Common myeloid progenitor, CD34-positive (primary cell): ENCODE data around the gene RIC8A.

Source experiments
- CTCF ChIA-PET: fragments of 350-600 bp; sonication (Branson Sonifier 250); formaldehyde crosslinking; loops from one replicate; lab custom pipeline; 2021; ENCODE audit warnings: antibody characterized with exemption; lab: Charles Lee
- POLR2A ChIA-PET: fragments of 350-600 bp; sonication (Branson Sonifier 250); formaldehyde crosslinking; loops from one replicate; lab custom pipeline; 2021; ENCODE audit warnings: antibody characterized with exemption; lab: Charles Lee
- DNase-seq, 3 donors: peaks; one replicate each; pipeline versions ENCODE4 v3.0.0 to v3.0.0-alpha.2; 2013
- H3K27ac ChIP-seq, 2 experiments: 1 replicate in 1 of 2; 2 replicates in 1 of 2; pipeline ENCODE4 v1.7.0; 2013; ENCODE audit warnings: inconsistent platforms in 2 of 2, low read length in 2 of 2, mild to moderate bottlenecking in 2 of 2, low read depth in 1 of 2, moderate library complexity in 1 of 2; ENCODE audit not compliant: severe bottlenecking in 2 of 2, insufficient read depth in 1 of 2, poor library complexity in 1 of 2
- H3K27me3 ChIP-seq, 5 experiments: replicated peaks in 2 of 5; 1 replicate in 3 of 5; 2 replicates in 2 of 5; pipeline versions ENCODE4 v1.6.1 to v1.7.0; 2013; ENCODE audit warnings: low read length in 4 of 5, mild to moderate bottlenecking in 2 of 5, moderate library complexity in 2 of 5, inconsistent platforms in 1 of 5; ENCODE audit not compliant: insufficient read depth in 5 of 5, control insufficient read depth in 4 of 5
- H3K36me3 ChIP-seq, 4 experiments: 1 replicate in 2 of 4; 2 replicates in 2 of 4; pipeline versions ENCODE4 v1.6.1 to v1.7.0; 2013; ENCODE audit warnings: low read length in 3 of 4, control low read depth in 1 of 4, mild to moderate bottlenecking in 1 of 4; ENCODE audit not compliant: control insufficient read depth in 4 of 4, insufficient read depth in 4 of 4
- H3K4me1 ChIP-seq, 4 experiments: 1 replicate in 3 of 4; 2 replicates in 1 of 4; pipeline versions ENCODE4 v1.6.1 to v1.7.1; 2013; ENCODE audit warnings: low read length in 3 of 4, mild to moderate bottlenecking in 3 of 4, control low read depth in 1 of 4, inconsistent platforms in 1 of 4, moderate library complexity in 1 of 4; ENCODE audit not compliant: control insufficient read depth in 4 of 4, insufficient read depth in 4 of 4; ENCODE audit errors: control extremely low read depth in 1 of 4
- H3K4me3 ChIP-seq, 7 experiments: 1 replicate in 4 of 7; 2 replicates in 3 of 7; pipeline versions ENCODE4 v1.5.1 to v1.7.0; 2013; ENCODE audit warnings: mild to moderate bottlenecking in 7 of 7, low read length in 6 of 7, moderate library complexity in 6 of 7, inconsistent platforms in 2 of 7, low read depth in 2 of 7, control low read depth in 1 of 7; ENCODE audit not compliant: insufficient read depth in 4 of 7, control insufficient read depth in 1 of 7; ENCODE audit errors: extremely low read depth in 1 of 7
- H3K9me3 ChIP-seq, 5 experiments: 1 replicate in 4 of 5; 2 replicates in 1 of 5; pipeline versions ENCODE4 v1.6.1 to v1.7.1; 2013; ENCODE audit warnings: low read length in 4 of 5, mild to moderate bottlenecking in 2 of 5, inconsistent platforms in 1 of 5, low read depth in 1 of 5, moderate library complexity in 1 of 5; ENCODE audit not compliant: control insufficient read depth in 4 of 5, insufficient read depth in 2 of 5; ENCODE audit errors: control extremely low read depth in 1 of 5
- WGBS: methylation state at CpG from one replicate; pipeline ENCODE4 v1.1.5; 2013; ENCODE audit not compliant: insufficient coverage; 5-methylcytosine and 5-hydroxymethylcytosine counted together

RIC8A gene

DNA sequence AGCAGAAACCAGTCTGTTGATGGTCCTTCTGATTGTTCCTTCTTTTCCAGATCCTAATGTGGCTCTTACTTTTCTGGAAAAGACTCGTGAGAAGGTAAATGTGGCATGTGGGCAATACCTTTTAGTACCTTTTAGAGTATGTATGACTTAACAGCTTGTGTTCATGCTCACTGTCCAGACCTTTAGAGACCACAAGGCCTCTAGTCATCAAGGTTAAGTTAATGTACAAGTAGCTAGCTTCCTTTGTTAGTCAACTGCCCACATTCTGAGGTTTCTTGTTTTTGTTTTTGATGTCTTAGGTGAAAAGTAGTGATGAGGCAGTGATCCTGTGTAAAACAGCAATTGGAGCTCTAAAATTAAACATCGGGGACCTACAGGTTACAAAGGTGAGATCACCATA lies 36.9 kb downstream of the RIC8A start:
- H3K4me1 ChIP-seq, result no peaks in the 10 kb centered on the region
- CTCF ChIA-PET, result interaction anchor here (1.1 to 7.9 kb wide), 3 partner anchors 6 to 152 kb away, joined by 3 to 61 read pairs (median 4); no protein-coding TSS in a partner anchor
- POLR2A ChIA-PET, result interaction anchor here (0.9 kb wide), 1 partner anchor 37 kb away, joined by 3 read pairs; the partner anchor contains the start of genes BET1L and RIC8A

DNA sequence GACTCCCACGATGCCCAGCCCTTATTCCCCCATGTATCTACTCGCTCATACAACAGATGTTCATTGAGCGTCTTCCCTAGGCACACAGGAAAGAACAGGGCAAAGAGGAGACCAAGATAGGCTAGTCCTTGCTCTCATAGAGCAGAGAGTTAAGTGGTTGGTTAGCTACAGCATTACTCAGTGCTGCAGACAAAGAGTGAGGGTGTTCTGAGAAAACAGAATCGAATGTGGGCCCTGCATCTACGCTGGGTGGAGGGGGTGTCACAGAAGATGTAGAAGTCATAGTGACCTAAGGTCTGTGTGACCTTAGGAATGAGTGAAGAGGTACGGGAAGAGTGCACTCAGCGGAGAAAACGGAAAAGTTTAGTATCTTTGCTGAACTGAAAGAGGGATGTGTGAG lies 41.6 kb downstream of the RIC8A start:
- POLR2A ChIA-PET, result no interaction called here
- H3K27me3 ChIP-seq, result no peaks in the 10 kb centered on the region
- no peak overlapping the region for H3K4me3 ChIP-seq
- 100% methylated on average over 6 of the region's 8 CpGs for WGBS
- peaks cover 17 to 95% (median 74%) of the 10 kb centered on the region in 4 experiments for H3K36me3 ChIP-seq
- CTCF ChIA-PET, result interaction anchor here (1.0 to 5.1 kb wide), 8 partner anchors 8 to 147 kb away, joined by 3 to 61 read pairs (median 13); partner anchors contain the start of gene PSMD13
- H3K4me1 ChIP-seq, result no peaks in the 10 kb centered on the region
- H3K27ac ChIP-seq, result no peak overlapping the region
- DNase-seq, result no peak
- no peaks in the 10 kb centered on the region for H3K9me3 ChIP-seq

More for the DNA sequence above, 36.9 kb downstream of the RIC8A start:
- H3K27ac ChIP-seq, result no peak overlapping the region
- no CpG with 5 or more reads among the region's 2 CpGs for WGBS
- H3K4me3 ChIP-seq, result no peak overlapping the region
- DNase-seq, result no peak
- H3K27me3 ChIP-seq, result no peaks in the 10 kb centered on the region
- no peaks in the 10 kb centered on the region for H3K9me3 ChIP-seq
- peaks cover 16 to 83% (median 56%) of the 10 kb centered on the region in 4 experiments for H3K36me3 ChIP-seq

DNA sequence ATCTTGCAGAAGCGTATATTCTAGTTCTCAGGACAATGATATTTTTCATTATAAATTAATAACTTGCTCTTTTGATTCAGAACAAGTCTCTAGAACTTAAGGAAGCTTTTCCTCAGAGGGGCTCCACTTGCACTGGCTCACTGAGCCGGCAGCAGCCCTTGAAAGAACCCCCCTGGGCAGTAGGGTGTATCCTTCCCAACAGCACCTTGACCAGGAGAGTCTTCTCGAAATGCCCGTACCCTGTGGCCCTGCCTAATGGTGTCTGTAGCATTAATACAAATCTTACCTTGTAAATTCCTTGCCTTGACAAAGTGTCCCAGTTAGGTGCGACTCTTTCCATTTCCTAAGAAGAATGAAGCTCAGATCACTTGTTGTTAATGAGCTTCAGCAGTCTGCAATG lies 42.8 kb downstream of the RIC8A start:
- POLR2A ChIA-PET, result interaction anchor here (0.7 kb wide), 1 partner anchor 43 kb away, joined by 4 read pairs; the partner anchor contains the start of genes BET1L and RIC8A

DNA sequence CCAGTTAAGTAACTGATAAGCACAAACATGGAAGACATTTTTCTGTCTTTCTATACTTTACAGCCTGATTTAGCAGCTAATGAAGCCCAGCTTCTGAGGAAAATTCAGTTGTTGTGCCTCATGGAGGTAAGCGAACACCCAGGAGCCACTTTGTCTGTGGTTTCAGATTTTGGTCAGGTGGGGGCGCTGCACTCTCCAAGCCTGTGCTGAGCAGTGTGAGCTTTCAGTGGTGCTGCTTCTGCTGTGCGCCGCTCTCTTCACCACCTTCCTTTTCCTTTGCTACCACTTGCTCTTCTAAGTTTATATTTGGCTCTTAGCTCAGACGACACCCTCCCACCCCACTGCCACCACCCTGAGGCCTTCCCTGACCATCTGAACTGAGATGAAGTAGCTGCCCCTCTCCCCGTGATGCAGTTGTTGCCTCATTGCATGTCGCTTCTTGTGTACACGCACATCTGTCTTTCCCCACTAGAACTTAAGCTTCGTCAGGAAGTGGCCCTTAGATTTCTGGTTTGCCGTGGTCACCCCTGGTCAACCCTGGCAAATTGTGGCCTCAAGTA lies 43.3 kb downstream of the RIC8A start:
- peak overlapping the region in 1 of 2 experiments; percentile 27 for H3K27ac ChIP-seq
- no peaks in the 10 kb centered on the region for H3K27me3 ChIP-seq
- H3K36me3 ChIP-seq, result peaks cover 15 to 80% (median 62%) of the 10 kb centered on the region in 4 experiments
- POLR2A ChIA-PET, result interaction anchor here (0.7 kb wide), 1 partner anchor 44 kb away, joined by 4 read pairs; the partner anchor contains the start of genes BET1L and RIC8A
- DNase-seq, result peak; percentile 52 to 78 (median 69)
- H3K9me3 ChIP-seq, result no peaks in the 10 kb centered on the region
- no peaks in the 10 kb centered on the region for H3K4me1 ChIP-seq
- CTCF ChIA-PET, result interaction anchor here (0.8 to 5.1 kb wide), 31 partner anchors 10 to 214 kb away, joined by 3 to 61 read pairs (median 5); partner anchors contain the start of genes NLRP6 and PSMD13
- no peak overlapping the region for H3K4me3 ChIP-seq
- WGBS, result 81% methylated on average over 10 of the region's 10 CpGs

More for the DNA sequence above, 42.8 kb downstream of the RIC8A start:
- H3K4me1 ChIP-seq, result no peaks in the 10 kb centered on the region
- peaks cover 16 to 86% (median 67%) of the 10 kb centered on the region in 4 experiments for H3K36me3 ChIP-seq
- no peaks in the 10 kb centered on the region for H3K27me3 ChIP-seq
- 91% methylated on average over 2 of the region's 5 CpGs for WGBS
- DNase-seq, result no peak
- H3K4me3 ChIP-seq, result no peak overlapping the region
- H3K27ac ChIP-seq, result no peak overlapping the region
- H3K9me3 ChIP-seq, result no peaks in the 10 kb centered on the region
- CTCF ChIA-PET, result interaction anchor here (0.8 to 5.1 kb wide), 27 partner anchors 10 to 215 kb away, joined by 3 to 61 read pairs (median 5); partner anchors contain the start of genes NLRP6 and PSMD13

DNA sequence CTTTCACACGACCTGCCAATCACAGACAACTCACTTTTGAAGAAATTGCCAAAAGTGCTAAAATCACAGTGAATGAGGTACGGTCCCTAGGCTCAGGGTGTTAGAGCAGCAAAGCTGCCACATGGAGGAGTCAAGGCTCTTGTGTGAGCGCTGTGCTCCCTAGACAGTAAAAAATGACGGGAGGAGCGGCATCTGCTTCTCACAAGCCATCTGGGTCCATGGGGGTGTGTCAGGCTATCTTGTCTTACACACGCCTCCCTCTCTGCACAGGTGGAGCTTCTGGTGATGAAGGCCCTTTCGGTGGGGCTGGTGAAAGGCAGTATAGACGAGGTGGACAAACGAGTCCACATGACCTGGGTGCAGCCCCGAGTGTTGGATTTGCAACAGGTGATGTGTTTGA lies 44.0 kb downstream of the RIC8A start:
- Histone ChIP-seq H3K27me3 (no peaks in the 10 kb centered on the region), H3K4me3 (no peak overlapping the region), H3K4me1 (peaks cover 0 to 2% (median 0%) of the 10 kb centered on the region in 4 experiments), H3K27ac (no peak overlapping the region), H3K36me3 (peaks cover 15 to 73% (median 56%) of the 10 kb centered on the region in 4 experiments), H3K9me3 (no peaks in the 10 kb centered on the region)
- DNase-seq, result peak in 2 of 3 donors; percentile 11 to 36
- POLR2A ChIA-PET, result interaction anchor here (0.6 kb wide), 1 partner anchor 9 kb away, joined by 4 read pairs; no protein-coding TSS in a partner anchor
- 95% methylated on average over 9 of the region's 10 CpGs for WGBS
- CTCF ChIA-PET, result interaction anchor here (0.8 to 5.1 kb wide), 25 partner anchors 9 to 200 kb away, joined by 3 to 61 read pairs (median 5); partner anchors contain the start of genes NLRP6 and PSMD13

DNA sequence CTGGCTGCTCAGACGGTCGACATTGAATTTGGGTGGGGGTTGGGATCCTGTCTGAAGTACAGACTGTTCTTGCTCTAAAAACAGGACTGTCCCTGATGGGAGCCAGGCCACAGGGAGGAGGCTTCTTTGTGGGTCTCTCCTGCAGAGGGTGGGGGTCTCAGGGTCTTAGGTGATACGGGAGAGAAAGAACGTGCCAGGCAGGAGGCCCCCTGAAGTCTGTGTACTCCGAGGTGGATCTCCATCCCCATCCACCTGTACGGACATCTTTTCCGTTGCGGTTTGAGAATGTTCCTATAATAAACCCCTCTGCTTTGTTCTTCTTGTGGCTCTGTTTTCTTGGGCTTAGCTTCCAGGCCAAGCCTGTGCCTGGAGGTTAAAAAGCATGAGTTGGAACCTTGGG lies 45.2 kb downstream of the RIC8A start:
- Histone ChIP-seq H3K36me3 (peaks cover 15 to 62% (median 47%) of the 10 kb centered on the region in 4 experiments), H3K4me1 (peaks cover 0 to 13% (median 5%) of the 10 kb centered on the region in 4 experiments), H3K27me3 (no peaks in the 10 kb centered on the region), H3K4me3 (no peak overlapping the region), H3K9me3 (no peaks in the 10 kb centered on the region), H3K27ac (no peak overlapping the region)
- DNase-seq, result no peak
- WGBS, result 100% methylated on average over 6 of the region's 8 CpGs
- CTCF ChIA-PET, result interaction anchor here (0.8 to 5.1 kb wide), 6 partner anchors 8 to 144 kb away, joined by 3 to 61 read pairs (median 8); partner anchors contain the start of genes NLRP6 and PSMD13
- POLR2A ChIA-PET, result interaction anchor here (0.6 kb wide), 1 partner anchor 111 kb away, joined by 3 read pairs; no protein-coding TSS in a partner anchor
